ENCODE data around the gene PCDHGA3.

The PCDHGA3 gene

GRCh38 chr5:141362719-141363118 lies 19.1 kb downstream of the PCDHGA3 start:
- Histone ChIP-seq H3K9ac (ENCODE audit: low read length) (no peak overlapping the region), H3K4ac (ENCODE audit: low read depth in 1 of 2, low read length in 2 of 2) (no peak overlapping the region), H3K4me1 (ENCODE audit: control insufficient read depth, insufficient read depth, low read depth, low read length) (no peaks in the 10 kb centered on the region), H4K91ac (ENCODE audit: low read length) (no peak overlapping the region), H3K27me3 (ENCODE audit: control insufficient read depth in 1 of 2, insufficient read depth in 1 of 2, low read length in 2 of 2) (no peaks in the 10 kb centered on the region), H3K27ac (ENCODE audit: low read length, poor library complexity, severe bottlenecking) (no peak overlapping the region), H3K23ac (ENCODE audit: low read length in 2 of 2) (no peak overlapping the region), H2AK5ac (ENCODE audit: low read length, severe bottlenecking) (no peak overlapping the region), H3K36me3 (ENCODE audit: control insufficient read depth in 1 of 2, insufficient read depth in 2 of 2, low read depth in 1 of 2, low read length in 2 of 2) (no peaks in the 10 kb centered on the region), H3K4me2 (ENCODE audit: low read length, poor library complexity, severe bottlenecking) (no peak overlapping the region), H3K79me1 (replicated peaks; ENCODE audit: low read length, poor library complexity, severe bottlenecking) (no peaks in the 10 kb centered on the region), H3K9me3 (ENCODE audit: control insufficient read depth, low read length) (peaks cover 72% of the 10 kb centered on the region), H2BK5ac (ENCODE audit: low read depth, low read length, poor library complexity, severe bottlenecking) (no peak overlapping the region), H3K14ac (ENCODE audit: low read length in 2 of 2) (no peak overlapping the region), H3K18ac (ENCODE audit: low read depth in 1 of 2, low read length in 2 of 2) (no peak overlapping the region), H3K4me3 (ENCODE audit: insufficient read depth in 1 of 2, low read depth in 1 of 2, low read length in 2 of 2) (no peak overlapping the region), H2BK12ac (ENCODE audit: low read length in 2 of 2) (no peak overlapping the region), H4K8ac (ENCODE audit: low read length) (no peak overlapping the region), H2BK120ac (ENCODE audit: low read depth, low read length) (no peak overlapping the region), H2AFZ (ENCODE audit: low read depth, low read length) (no peak overlapping the region), H2BK15ac (ENCODE audit: low read depth, poor library complexity, severe bottlenecking) (no peak overlapping the region)
- DNase-seq = no peak

DNA sequence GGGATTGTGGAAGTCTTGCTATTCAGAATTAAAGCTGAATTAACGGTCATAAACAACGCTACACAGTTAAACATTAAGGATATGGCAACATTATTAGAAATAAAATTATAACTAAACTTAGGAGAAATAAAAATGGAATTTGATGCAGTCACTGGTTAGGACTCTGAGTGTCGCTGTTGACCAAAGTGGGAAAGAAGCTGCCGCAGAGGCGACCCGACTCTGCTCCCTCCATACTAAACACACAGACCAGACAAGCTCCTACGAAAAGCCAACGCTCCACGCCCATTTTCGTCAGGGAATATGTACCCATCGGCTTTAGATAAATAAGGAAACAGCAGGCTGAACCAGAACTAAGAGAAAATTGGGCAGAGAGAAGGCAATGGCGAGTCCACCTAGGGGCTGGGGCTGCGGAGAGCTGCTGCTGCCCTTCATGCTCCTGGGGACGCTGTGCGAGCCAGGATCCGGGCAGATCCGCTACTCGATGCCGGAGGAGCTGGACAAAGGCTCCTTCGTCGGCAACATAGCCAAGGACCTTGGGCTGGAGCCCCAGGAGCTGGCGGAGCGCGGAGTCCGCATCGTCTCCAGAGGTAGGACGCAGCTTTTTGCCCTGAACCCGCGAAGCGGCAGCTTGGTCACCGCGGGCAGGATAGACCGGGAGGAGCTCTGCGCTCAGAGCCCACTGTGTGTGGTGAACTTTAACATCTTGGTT lies 20.5 kb downstream of the PCDHGA3 start, which contains the start of gene PCDHGA5:
Gene PCDHGA5, plus strand, starts transcription at position 211 of the 709 bp plus-strand sequence. Its CDS starts 169 bp downstream, at position 380.
- Histone ChIP-seq H4K91ac (ENCODE audit: low read length) (no peak within 1 kb of the TSS), H3K27me3 (ENCODE audit: control insufficient read depth in 1 of 2, insufficient read depth in 1 of 2, low read length in 2 of 2) (no peaks in the 10 kb centered on the region), H3K4me1 (ENCODE audit: control insufficient read depth, insufficient read depth, low read depth, low read length) (no peaks in the 10 kb centered on the region), H3K36me3 (ENCODE audit: control insufficient read depth in 1 of 2, insufficient read depth in 2 of 2, low read depth in 1 of 2, low read length in 2 of 2) (no peaks in the 10 kb centered on the region), H3K4me2 (ENCODE audit: low read length, poor library complexity, severe bottlenecking) (no peak within 1 kb of the TSS), H3K18ac (ENCODE audit: low read depth in 1 of 2, low read length in 2 of 2) (no peak within 1 kb of the TSS), H3K4me3 (ENCODE audit: insufficient read depth in 1 of 2, low read depth in 1 of 2, low read length in 2 of 2) (peak within 1 kb of the TSS in 1 of 2 experiments; percentile 38), H4K8ac (ENCODE audit: low read length) (no peak within 1 kb of the TSS), H2BK12ac (ENCODE audit: low read length in 2 of 2) (no peak within 1 kb of the TSS), H2BK15ac (ENCODE audit: low read depth, poor library complexity, severe bottlenecking) (no peak within 1 kb of the TSS), H3K23ac (ENCODE audit: low read length in 2 of 2) (no peak within 1 kb of the TSS), H3K14ac (ENCODE audit: low read length in 2 of 2) (no peak within 1 kb of the TSS), H3K79me1 (replicated peaks; ENCODE audit: low read length, poor library complexity, severe bottlenecking) (no peaks in the 10 kb centered on the region), H2BK5ac (ENCODE audit: low read depth, low read length, poor library complexity, severe bottlenecking) (no peak within 1 kb of the TSS), H2AFZ (ENCODE audit: low read depth, low read length) (no peak within 1 kb of the TSS), H3K4ac (ENCODE audit: low read depth in 1 of 2, low read length in 2 of 2) (no peak within 1 kb of the TSS), H2AK5ac (ENCODE audit: low read length, severe bottlenecking) (no peak within 1 kb of the TSS), H2BK120ac (ENCODE audit: low read depth, low read length) (no peak within 1 kb of the TSS), H3K9me3 (ENCODE audit: control insufficient read depth, low read length) (peaks cover 62% of the 10 kb centered on the region), H3K9ac (ENCODE audit: low read length) (no peak within 1 kb of the TSS), H3K27ac (ENCODE audit: low read length, poor library complexity, severe bottlenecking) (no peak within 1 kb of the TSS)
- DNase-seq = no peak
- 94% methylated on average over 33 of the region's 34 CpGs for WGBS

GRCh38 chr5:141366016-141366896 lies 22.6 kb downstream of the PCDHGA3 start:
- Histone ChIP-seq H3K9ac (ENCODE audit: low read length) (no peak overlapping the region), H3K4ac (ENCODE audit: low read depth in 1 of 2, low read length in 2 of 2) (no peak overlapping the region), H4K8ac (ENCODE audit: low read length) (no peak overlapping the region), H3K4me3 (ENCODE audit: insufficient read depth in 1 of 2, low read depth in 1 of 2, low read length in 2 of 2) (no peak overlapping the region), H3K27ac (ENCODE audit: low read length, poor library complexity, severe bottlenecking) (no peak overlapping the region), H3K18ac (ENCODE audit: low read depth in 1 of 2, low read length in 2 of 2) (no peak overlapping the region), H3K14ac (ENCODE audit: low read length in 2 of 2) (no peak overlapping the region), H4K91ac (ENCODE audit: low read length) (no peak overlapping the region), H3K4me1 (ENCODE audit: control insufficient read depth, insufficient read depth, low read depth, low read length) (no peaks in the 10 kb centered on the region), H2AK5ac (ENCODE audit: low read length, severe bottlenecking) (no peak overlapping the region), H2BK12ac (ENCODE audit: low read length in 2 of 2) (no peak overlapping the region), H2BK5ac (ENCODE audit: low read depth, low read length, poor library complexity, severe bottlenecking) (no peak overlapping the region), H2AFZ (ENCODE audit: low read depth, low read length) (no peak overlapping the region), H2BK15ac (ENCODE audit: low read depth, poor library complexity, severe bottlenecking) (no peak overlapping the region), H3K23ac (ENCODE audit: low read length in 2 of 2) (no peak overlapping the region), H3K79me1 (replicated peaks; ENCODE audit: low read length, poor library complexity, severe bottlenecking) (no peaks in the 10 kb centered on the region), H3K36me3 (ENCODE audit: control insufficient read depth in 1 of 2, insufficient read depth in 2 of 2, low read depth in 1 of 2, low read length in 2 of 2) (no peaks in the 10 kb centered on the region), H2BK120ac (ENCODE audit: low read depth, low read length) (no peak overlapping the region), H3K4me2 (ENCODE audit: low read length, poor library complexity, severe bottlenecking) (no peak overlapping the region), H3K27me3 (ENCODE audit: control insufficient read depth in 1 of 2, insufficient read depth in 1 of 2, low read length in 2 of 2) (peaks cover 0 to 4% of the 10 kb centered on the region in 2 experiments), H3K9me3 (ENCODE audit: control insufficient read depth, low read length) (peaks cover 58% of the 10 kb centered on the region)
- DNase-seq = no peak
- 93% methylated on average over 45 of the region's 46 CpGs for WGBS
